SK-N-SH treated with all-trans-retinoic acid at 6 μM for 48 hours (cell line): ENCODE measurements around the gene NLRP11.

Source experiments
- ATAC-seq: fragments of 200-7000 bp; cut with Tn5 transposase; 3 replicates; pipeline ENCODE4 v1.9.1; 2020; ENCODE audit warnings: mild to moderate bottlenecking, moderate library complexity
- ARNTL ChIP-seq: fragments of 450-650 bp; formaldehyde crosslinking; IDR thresholded peaks from 2 replicates; pipeline ENCODE4 v1.5.0; 2020; ENCODE audit warnings: low read depth, mild to moderate bottlenecking, moderate library complexity, borderline replicate concordance
- BACH2 ChIP-seq: fragments of 250-450 bp; sonication (Bioruptor Pico); IDR thresholded peaks from 2 replicates; pipeline ENCODE4 v1.9.0; 2021; ENCODE audit warnings: mild to moderate bottlenecking, borderline replicate concordance
- CREB5 ChIP-seq: fragments of 250-450 bp; sonication (Bioruptor Pico); IDR thresholded peaks from 2 replicates; pipeline ENCODE4 v1.5.1; 2020; ENCODE audit warnings: low read depth, mild to moderate bottlenecking, moderate library complexity
- CSDC2 ChIP-seq: fragments of 250-450 bp; sonication (Bioruptor Pico); IDR thresholded peaks from 2 replicates; pipeline ENCODE4 v1.5.0; 2020; ENCODE audit warnings: mild to moderate bottlenecking, moderate library complexity
- GLIS3 ChIP-seq: fragments of 250-450 bp; sonication (Bioruptor Pico); IDR thresholded peaks from 2 replicates; pipeline ENCODE4 v1.5.0; 2020; ENCODE audit warnings: mild to moderate bottlenecking, moderate library complexity
- ISL1 ChIP-seq: fragments of 250-450 bp; sonication (Bioruptor Pico); IDR thresholded peaks from 2 replicates; pipeline ENCODE4 v2.1.2; 2022; ENCODE audit warnings: mild to moderate bottlenecking, moderate library complexity
- OSR1 ChIP-seq: fragments of 250-450 bp; sonication (Bioruptor Pico); IDR thresholded peaks from 2 replicates; pipeline ENCODE4 v1.8.0; 2022; ENCODE audit warnings: moderate library complexity, mild to moderate bottlenecking, inconsistent platforms
- PATZ1 ChIP-seq: fragments of 250-450 bp; sonication (Bioruptor Pico); IDR thresholded peaks from 2 replicates; pipeline ENCODE4 v1.8.0; 2020; ENCODE audit warnings: mild to moderate bottlenecking, moderate library complexity, borderline replicate concordance
- PPARA ChIP-seq: fragments of 250-450 bp; sonication (Bioruptor Pico); IDR thresholded peaks from 2 replicates; pipeline ENCODE4 v1.5.0; 2020; ENCODE audit warnings: mild to moderate bottlenecking, borderline replicate concordance
- RARB ChIP-seq: fragments of 250-450 bp; sonication (Bioruptor Pico); IDR thresholded peaks from 2 replicates; pipeline ENCODE4 v1.8.0; 2021; ENCODE audit warnings: mild to moderate bottlenecking, moderate library complexity
- SNAI2 ChIP-seq: fragments of 250-450 bp; sonication (Bioruptor Pico); IDR thresholded peaks from 2 replicates; pipeline ENCODE4 v1.5.0; 2020; ENCODE audit warnings: mild to moderate bottlenecking, moderate library complexity
- TCF4 ChIP-seq: fragments of 250-450 bp; sonication (Bioruptor Pico); IDR thresholded peaks from 2 replicates; pipeline ENCODE4 v1.8.0; 2021; ENCODE audit warnings: mild to moderate bottlenecking, moderate library complexity, borderline replicate concordance
- TOX ChIP-seq: fragments of 250-450 bp; sonication (Bioruptor Pico); IDR thresholded peaks from 2 replicates; pipeline ENCODE4 v1.8.0; 2021; ENCODE audit warnings: mild to moderate bottlenecking, moderate library complexity, borderline replicate concordance
- ZC3H10 ChIP-seq: fragments of 250-450 bp; sonication (Bioruptor Pico); IDR thresholded peaks from 2 replicates; pipeline ENCODE4 v1.5.1; 2021; ENCODE audit warnings: mild to moderate bottlenecking, moderate library complexity
- ZFP3 ChIP-seq: fragments of 250-450 bp; sonication (Bioruptor Pico); IDR thresholded peaks from 2 replicates; pipeline ENCODE4 v1.5.0; 2020; ENCODE audit warnings: mild to moderate bottlenecking, moderate library complexity
- ZFP30 ChIP-seq: fragments of 450-650 bp; formaldehyde crosslinking; IDR thresholded peaks from 2 replicates; pipeline ENCODE4 v1.5.0; 2022; ENCODE audit warnings: mild to moderate bottlenecking, moderate library complexity
- ZNF565 ChIP-seq: fragments of 450-650 bp; formaldehyde crosslinking; conservative IDR thresholded peaks from 2 replicates; pipeline ENCODE4 v1.5.0; 2020; ENCODE audit warnings: low read depth, mild to moderate bottlenecking, moderate library complexity
- ZNF70 ChIP-seq: fragments of 450-650 bp; formaldehyde crosslinking; IDR thresholded peaks from 2 replicates; pipeline ENCODE4 v1.5.0; 2020; ENCODE audit warnings: mild to moderate bottlenecking, moderate library complexity
- ZNF8 ChIP-seq: fragments of 450-650 bp; formaldehyde crosslinking; IDR thresholded peaks from 2 replicates; pipeline ENCODE4 v1.5.0; 2020; ENCODE audit warnings: mild to moderate bottlenecking, moderate library complexity
- TF ChIP-seq, protein P1 (sequence below): fragments of 250-450 bp; sonication (Bioruptor Pico); IDR thresholded peaks from 2 replicates; pipeline ENCODE4 v1.8.0; 2021; ENCODE audit warnings: low read depth, mild to moderate bottlenecking, moderate library complexity, borderline replicate concordance
- TF ChIP-seq, protein P2 (sequence below): fragments of 250-450 bp; sonication (Bioruptor Pico); IDR thresholded peaks from 2 replicates; pipeline ENCODE4 v1.5.0; 2020; ENCODE audit warnings: mild to moderate bottlenecking, moderate library complexity

The NLRP11 gene

DNA sequence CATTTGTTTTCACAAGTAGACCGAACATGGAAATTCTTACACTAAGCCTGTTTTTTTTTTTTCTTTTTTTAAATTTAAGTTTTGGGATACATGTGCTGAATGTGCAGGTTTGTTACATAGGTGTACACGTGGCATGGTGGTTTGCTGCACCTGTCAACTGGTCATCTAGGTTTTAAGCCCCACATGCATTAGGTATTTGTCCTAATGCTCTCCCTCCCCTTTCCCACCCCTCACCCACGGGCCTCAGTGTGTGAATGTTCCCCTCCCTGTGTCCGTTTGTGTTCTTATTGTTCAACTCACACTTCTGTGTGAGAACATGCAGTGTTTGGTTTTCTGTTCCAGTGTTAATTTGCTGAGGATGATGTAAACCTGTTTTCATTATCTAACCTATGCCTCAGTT lies 7.1 kb upstream of the NLRP11 start:
- TF ChIP-seq CREB5 (no peak), ZFP30 (CRISPR knock-in tag) (no peak), OSR1 (CRISPR knock-in tag) (no peak), GLIS3 (CRISPR knock-in tag) (no peak), TOX (CRISPR knock-in tag) (no peak), BACH2 (no peak), ISL1 (no peak), TCF4 (no peak), ARNTL (no peak), PPARA (no peak), ZNF8 (CRISPR knock-in tag) (no peak)
- no peak for ATAC-seq

GRCh38 chr19:55838251-55838650 lies 6.5 kb upstream of the NLRP11 start:
- no peak for ATAC-seq
- TF ChIP-seq ZFP3 (CRISPR knock-in tag) = no peak
- no peak for TF ChIP-seq ARNTL
- TF ChIP-seq PATZ1 (CRISPR knock-in tag) = no peak
- no peak for TF ChIP-seq ZC3H10
- TF ChIP-seq, protein P1, sequence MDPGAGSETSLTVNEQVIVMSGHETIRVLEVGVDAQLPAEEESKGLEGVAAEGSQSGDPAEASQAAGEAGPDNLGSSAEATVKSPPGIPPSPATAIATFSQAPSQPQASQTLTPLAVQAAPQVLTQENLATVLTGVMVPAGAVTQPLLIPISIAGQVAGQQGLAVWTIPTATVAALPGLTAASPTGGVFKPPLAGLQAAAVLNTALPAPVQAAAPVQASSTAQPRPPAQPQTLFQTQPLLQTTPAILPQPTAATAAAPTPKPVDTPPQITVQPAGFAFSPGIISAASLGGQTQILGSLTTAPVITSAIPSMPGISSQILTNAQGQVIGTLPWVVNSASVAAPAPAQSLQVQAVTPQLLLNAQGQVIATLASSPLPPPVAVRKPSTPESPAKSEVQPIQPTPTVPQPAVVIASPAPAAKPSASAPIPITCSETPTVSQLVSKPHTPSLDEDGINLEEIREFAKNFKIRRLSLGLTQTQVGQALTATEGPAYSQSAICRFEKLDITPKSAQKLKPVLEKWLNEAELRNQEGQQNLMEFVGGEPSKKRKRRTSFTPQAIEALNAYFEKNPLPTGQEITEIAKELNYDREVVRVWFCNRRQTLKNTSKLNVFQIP (CRISPR knock-in tag) = no peak
- TF ChIP-seq ISL1 = no peak

GRCh38 chr19:55836340-55836739 lies 4.5 kb upstream of the NLRP11 start, which contains the start of gene NLRP4:
NLRP4 (plus strand) TSS chr19:55836540; CDS start chr19:55852081, 15,541 bp downstream.
- TF ChIP-seq ZFP30 (CRISPR knock-in tag) (no peak), ZFP3 (CRISPR knock-in tag) (no peak), ISL1 (no peak), BACH2 (no peak), ZC3H10 (no peak), ZNF565 (CRISPR knock-in tag) (no peak), ZNF70 (CRISPR knock-in tag) (no peak), ZNF8 (CRISPR knock-in tag) (no peak), TOX (CRISPR knock-in tag) (no peak), OSR1 (CRISPR knock-in tag) (no peak), PPARA (no peak), GLIS3 (CRISPR knock-in tag) (no peak), CSDC2 (CRISPR knock-in tag) (no peak), RARB (CRISPR knock-in tag) (no peak)
- TF ChIP-seq, protein P1 (CRISPR knock-in tag) = no peak
- TF ChIP-seq, protein P2, sequence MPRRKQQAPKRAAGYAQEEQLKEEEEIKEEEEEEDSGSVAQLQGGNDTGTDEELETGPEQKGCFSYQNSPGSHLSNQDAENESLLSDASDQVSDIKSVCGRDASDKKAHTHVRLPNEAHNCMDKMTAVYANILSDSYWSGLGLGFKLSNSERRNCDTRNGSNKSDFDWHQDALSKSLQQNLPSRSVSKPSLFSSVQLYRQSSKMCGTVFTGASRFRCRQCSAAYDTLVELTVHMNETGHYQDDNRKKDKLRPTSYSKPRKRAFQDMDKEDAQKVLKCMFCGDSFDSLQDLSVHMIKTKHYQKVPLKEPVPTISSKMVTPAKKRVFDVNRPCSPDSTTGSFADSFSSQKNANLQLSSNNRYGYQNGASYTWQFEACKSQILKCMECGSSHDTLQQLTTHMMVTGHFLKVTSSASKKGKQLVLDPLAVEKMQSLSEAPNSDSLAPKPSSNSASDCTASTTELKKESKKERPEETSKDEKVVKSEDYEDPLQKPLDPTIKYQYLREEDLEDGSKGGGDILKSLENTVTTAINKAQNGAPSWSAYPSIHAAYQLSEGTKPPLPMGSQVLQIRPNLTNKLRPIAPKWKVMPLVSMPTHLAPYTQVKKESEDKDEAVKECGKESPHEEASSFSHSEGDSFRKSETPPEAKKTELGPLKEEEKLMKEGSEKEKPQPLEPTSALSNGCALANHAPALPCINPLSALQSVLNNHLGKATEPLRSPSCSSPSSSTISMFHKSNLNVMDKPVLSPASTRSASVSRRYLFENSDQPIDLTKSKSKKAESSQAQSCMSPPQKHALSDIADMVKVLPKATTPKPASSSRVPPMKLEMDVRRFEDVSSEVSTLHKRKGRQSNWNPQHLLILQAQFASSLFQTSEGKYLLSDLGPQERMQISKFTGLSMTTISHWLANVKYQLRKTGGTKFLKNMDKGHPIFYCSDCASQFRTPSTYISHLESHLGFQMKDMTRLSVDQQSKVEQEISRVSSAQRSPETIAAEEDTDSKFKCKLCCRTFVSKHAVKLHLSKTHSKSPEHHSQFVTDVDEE (CRISPR knock-in tag) = no peak
- no peak for ATAC-seq

DNA sequence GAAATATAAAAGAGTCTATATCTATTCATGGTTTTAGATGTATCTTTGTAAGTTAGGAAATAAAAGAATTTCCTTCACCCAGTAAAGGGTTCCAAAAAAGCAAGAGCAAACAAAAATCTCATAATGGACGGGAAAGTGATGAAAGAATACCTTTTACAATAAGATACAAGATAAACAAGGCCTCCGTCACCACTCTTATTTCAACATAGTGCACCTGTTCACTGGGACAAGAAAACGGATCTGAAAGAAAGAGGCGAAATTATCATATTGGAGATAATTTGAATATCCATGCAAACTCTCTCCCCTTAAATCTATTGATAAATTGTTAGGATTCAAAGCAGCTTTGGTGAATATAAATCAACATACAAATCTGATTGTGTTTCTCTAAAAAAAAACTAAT lies 877 bp upstream of the NLRP11 start:
- ATAC-seq = no peak
- no peak for TF ChIP-seq PPARA
- no peak for TF ChIP-seq TOX (CRISPR knock-in tag)
- TF ChIP-seq, protein P2 (CRISPR knock-in tag) = no peak
- TF ChIP-seq ZC3H10 = no peak
- no peak for TF ChIP-seq ZNF70 (CRISPR knock-in tag)
- no peak for TF ChIP-seq ZNF565 (CRISPR knock-in tag)
- no peak for TF ChIP-seq OSR1 (CRISPR knock-in tag)
- TF ChIP-seq TCF4 = no peak
- TF ChIP-seq SNAI2 (CRISPR knock-in tag) = no peak
- no peak for TF ChIP-seq GLIS3 (CRISPR knock-in tag)
- no peak for TF ChIP-seq ZFP3 (CRISPR knock-in tag)
